ENCODE measurements around the gene HSPA14.

DNA sequence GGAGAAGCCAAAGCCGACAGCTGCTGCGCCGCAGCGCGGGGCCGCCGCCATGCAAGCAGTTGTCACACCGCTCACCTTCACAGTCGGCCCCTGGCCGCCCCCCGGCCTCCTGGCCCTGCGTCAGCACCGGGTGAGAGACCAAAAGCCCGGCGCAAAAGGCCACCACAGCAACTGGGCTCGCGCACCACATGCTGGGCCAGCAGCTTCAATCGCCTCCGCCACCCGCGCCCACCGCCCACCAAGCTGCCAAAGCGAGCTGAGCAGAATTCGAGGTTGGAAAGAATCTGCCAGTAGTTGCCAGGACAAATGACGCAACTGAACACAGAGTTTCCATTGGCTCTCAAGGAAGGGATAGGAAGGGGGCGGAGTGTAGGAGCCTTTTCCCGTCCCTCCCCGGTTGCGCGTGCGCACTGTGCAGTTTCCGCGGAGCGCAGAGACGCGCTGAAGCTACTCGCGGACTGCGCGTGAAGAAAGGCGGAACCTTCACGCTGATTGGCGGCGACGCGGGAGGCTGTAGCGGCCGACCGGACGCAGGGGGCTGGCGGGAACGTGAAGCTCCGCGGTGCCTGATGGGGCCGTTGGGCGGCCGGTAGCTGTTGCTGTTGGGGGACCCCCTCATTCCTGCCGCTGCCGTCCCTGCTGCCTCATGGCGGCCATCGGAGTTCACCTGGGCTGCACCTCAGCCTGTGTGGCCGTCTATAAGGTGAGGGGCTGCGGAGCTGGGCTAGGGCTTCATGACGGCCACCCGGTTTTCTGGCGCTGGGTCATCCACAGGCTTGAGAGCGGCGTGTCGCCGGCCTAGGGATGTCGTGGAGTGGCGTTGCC, at the start of gene HSPA14, which contains the start of the genes CDNF and MSANTD7:
- TF ChIP-seq CTCF (conservative IDR thresholded peaks at IDR 0.05; ENCODE audit: low read depth, low read length) (no peak), EZH2 (IDR thresholded peaks at IDR 0.05; ENCODE audit: low read length, unreplicated experiment) (no peak)
